Tibial nerve (tissue), 4 donors: ENCODE measurements around the gene GPS1.

Experiments
- CTCF ChIP-seq, 5 experiments: fragments of 200-600 bp in 3 of 5; fragments of 450-650 bp in 2 of 5; sonication (generic) in 3 of 5; IDR thresholded peaks; one replicate each; pipeline ENCODE4 v1.5.1; 2016 to 2019; ENCODE audit warnings: antibody characterized with exemption in 5 of 5, mild to moderate bottlenecking in 3 of 5, moderate library complexity in 2 of 5
- EP300 ChIP-seq, 2 donors: sonication (generic); formaldehyde crosslinking; IDR thresholded peaks; one replicate each; pipeline ENCODE4 v1.6.1; 2017; ENCODE audit warnings: antibody characterized with exemption in 2 of 2, mild to moderate bottlenecking in 1 of 2
- POLR2A ChIP-seq, 2 donors: fragments of 450-650 bp; IDR thresholded peaks; one replicate each; pipeline ENCODE4 v1.6.1; 2017; ENCODE audit warnings: antibody characterized with exemption in 2 of 2, mild to moderate bottlenecking in 2 of 2, moderate library complexity in 2 of 2

GRCh38 chr17:82076018-82076784 lies 24.5 kb downstream of the GPS1 start:
- TF ChIP-seq CTCF (IDR thresholded peaks at IDR 0.05): no peak
- no peak for TF ChIP-seq POLR2A (IDR thresholded peaks at IDR 0.05)
- TF ChIP-seq EP300 (IDR thresholded peaks at IDR 0.05): no peak
